HG03280 (cell line): ENCODE measurements around the gene LRP1B.
"Not testable (repeated sequence)": the region's sequence is repeated elsewhere in the genome, so short reads cannot be mapped to it uniquely, and the experiment has no call there.

Source experiments
- ATAC-seq: cut with Tn5 transposase; IDR thresholded peaks from one replicate; pipeline ENCODE4 v1.9.1; 2021; ENCODE audit warnings: mild to moderate bottlenecking, moderate library complexity; ENCODE audit not compliant: unreplicated experiment

LRP1B gene

DNA sequence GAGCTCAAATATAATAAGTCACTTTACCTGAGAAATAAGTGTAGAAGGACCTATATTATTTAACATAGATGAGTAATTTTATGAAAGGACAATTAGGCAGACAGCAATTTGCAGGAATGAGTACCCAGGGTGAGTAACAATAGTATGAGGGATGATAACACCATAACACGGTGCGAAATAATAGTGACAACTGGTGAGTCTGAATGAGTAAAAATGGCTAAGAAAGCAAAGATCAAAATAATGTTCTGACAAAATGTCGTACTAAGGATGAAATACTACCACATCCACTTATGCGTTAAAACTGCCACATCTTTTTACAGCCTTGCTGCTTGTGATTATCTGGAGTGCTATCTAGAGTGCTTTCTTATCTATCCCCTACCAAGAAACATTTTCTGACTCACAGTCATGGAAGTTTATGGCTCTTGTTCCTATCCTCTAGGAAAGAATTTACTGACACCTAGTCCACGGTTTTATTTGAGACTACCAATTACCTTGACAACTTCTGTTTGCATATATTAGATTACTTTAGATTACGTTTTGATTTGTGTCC is 929.7 kb downstream of the LRP1B start:
- ATAC-seq = no peak

DNA sequence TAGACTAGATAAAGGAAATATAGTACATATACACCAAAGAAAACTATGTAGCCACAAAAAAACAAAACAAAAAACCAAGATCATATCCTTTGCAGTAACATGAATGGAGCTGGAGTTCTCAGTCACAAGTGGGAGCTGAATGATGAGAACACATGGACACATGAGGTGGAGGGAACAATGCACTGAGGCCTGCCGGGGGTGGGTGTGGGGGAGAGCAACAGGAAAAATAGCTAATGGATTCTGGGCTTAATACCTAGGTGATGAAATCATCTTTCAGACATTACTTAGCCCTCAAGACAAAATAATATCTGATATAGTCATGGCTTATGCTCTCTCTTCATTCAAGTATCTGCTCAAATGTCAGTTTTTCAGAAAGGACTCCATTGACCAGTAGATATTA is 930.6 kb downstream of the LRP1B start:
- no peak for ATAC-seq

DNA sequence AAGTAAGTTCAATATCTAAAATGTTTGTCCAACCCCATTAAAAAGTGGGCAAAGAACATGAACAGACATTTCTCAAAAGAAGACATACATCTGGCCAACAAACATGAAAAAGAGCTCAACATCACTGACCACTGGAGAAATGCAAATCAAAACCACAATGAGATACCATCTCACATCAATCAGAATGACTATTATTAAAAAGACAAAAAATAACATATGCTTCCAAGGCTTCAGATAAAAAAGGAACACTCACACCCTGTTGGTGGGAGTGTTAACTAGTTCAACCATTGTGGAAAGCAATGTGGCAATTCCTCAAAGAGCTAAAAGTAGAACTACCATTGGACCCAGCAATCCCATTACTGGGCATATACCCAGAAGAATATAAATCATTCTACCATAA is 931.1 kb downstream of the LRP1B start:
- no peak for ATAC-seq

DNA sequence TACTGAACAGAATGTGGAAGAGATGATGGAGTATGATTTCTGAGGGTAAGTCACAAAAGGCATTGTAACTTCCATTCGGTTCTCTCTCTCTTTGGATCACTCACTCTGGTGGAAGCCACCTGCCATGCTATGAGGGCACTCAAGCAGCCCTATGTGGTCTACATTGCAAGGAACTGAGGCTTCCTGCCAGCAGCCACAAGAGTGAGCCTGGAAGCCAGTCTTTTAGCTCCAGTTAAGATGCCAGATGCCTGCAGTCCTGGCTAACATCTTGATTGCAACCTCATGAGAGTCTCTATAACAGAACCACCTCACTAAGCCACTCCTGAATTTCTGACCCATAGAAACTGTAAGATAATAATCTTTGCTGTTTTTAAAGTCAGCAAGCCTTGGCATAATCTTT is 935.7 kb downstream of the LRP1B start:
- ATAC-seq = no peak

DNA sequence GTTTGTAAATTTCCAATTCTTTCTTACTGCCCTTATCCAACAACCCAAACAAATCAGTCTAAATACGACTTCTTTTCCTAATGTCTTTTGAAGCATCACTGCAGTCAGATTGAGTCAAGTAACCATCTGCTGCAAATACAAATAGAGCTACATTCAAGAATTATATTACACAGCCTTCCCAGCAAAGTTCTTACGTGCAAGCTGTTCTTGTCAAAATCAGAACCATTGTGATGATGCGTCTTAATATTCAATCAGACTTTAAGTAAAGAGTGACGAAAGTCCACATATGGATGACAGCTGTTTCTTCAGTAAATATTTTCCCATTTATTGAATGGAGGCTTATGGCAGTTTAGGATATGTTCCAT is 943.8 kb downstream of the LRP1B start:
- no peak for ATAC-seq

DNA sequence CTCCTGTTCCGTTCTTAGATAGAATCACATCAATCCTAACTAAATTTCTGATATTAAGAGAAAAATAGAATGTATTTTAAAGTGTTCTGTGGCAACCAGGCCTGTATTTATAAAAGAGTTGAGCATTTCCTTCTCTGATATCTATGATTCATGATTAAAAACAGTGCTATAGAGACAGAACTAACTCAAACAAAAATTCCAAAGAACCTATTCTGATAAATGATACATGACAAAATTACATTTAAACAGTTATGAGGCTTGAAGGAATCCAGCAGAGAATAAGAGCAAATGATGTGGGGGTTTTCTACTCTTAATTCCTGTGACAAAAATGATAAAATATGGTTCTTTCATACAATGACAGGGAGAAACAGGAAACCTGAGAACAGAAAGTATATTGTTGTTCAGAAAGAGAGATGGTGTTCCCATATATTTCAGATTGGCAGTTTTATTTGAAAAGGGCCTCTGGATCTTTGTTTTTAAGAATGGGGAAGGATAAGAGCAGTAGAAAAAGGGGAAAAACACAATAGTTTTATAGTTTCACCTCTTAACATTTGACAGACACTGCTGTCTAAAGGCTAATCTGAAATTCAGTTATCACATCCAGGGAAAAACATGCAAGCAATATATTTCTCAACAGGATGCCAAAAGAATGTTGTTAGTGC is 944.3 kb downstream of the LRP1B start:
- ATAC-seq = no peak

DNA sequence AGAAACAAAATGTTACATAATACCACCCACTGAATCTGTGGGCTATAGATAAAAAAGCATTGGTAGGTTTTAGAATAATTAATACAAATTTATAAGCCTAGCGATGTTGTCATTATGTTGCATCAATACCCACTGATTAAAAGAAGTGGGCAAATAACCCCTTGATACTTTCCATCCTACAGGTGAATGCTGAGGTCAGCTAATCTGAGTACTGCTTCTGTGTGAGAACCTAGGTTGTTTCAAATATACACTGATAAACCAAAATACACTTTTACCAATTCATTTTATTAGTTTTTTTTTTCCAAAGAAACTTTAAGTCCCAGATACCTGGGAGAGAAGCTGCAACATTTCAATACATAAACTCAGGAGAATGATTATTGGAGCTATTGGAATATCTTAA is 948.6 kb downstream of the LRP1B start:
- no peak for ATAC-seq

DNA sequence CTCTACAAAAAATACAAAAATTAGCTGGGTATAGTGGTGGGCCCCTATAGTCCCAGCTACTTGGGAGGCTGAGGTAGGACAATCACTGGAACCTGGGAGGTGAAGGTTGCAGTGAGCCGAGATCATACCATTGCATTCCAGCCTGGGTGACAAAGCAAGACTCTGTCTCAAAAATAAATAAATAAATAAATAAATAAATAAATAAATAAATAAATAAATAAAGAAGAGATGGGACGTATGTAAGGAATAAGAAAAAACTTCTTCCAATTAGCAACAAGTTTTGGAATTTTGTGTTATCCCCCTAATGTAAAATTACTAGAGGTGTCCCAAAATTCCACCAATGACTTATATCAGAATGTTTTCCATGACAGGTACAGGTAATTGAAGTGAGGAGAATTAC is 961.7 kb downstream of the LRP1B start:
- ATAC-seq = not testable (repeated sequence)

DNA sequence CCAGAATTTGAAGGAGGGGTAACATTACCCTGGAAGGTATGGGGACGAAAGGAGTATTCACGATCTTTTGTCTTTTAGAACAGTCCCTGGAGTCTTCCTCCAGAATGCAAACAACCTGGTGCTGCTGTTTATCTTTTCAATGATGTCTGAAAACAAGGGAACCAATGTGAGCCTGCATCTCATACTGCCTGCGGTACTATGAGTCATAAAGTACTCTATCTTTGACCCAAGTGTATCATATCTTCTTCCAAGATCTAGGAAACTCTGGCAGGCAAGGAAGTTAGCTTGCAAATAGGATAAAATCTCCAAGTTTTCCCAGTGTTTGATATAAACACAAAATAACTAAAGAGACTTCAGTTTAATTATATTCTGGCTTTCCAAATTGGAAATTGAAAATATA is 968.5 kb downstream of the LRP1B start:
- no peak for ATAC-seq

DNA sequence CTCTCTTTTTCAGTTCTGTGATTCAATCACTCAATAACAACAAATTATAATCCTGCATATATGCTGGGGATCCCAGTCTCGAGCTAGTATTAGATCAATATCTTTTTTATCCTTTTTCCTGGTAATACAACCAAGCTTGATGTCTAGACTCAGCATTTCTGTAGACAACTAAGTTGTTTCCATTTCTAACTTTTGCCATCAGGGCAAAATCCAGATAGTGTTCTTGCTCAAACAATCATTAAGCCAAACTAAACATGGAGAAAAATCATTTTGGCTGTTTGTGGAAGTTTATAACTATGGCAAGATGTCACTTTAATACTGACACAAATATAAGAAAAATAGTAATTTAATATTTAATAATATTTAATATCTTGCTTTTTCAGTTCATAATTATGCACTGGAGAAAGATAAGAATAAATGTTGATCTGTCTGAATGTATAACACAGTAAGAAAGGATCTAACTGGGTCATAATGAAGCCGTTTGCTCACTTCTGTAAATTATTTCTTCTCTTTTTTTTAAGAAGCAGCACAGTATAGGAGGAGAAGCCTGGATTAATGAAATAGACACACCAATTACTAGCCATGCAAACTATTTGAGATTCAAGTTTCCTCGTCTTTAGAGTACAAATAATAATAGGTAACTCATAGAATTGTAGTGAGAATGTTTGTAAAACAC is 979.1 kb downstream of the LRP1B start:
- ATAC-seq = no peak

DNA sequence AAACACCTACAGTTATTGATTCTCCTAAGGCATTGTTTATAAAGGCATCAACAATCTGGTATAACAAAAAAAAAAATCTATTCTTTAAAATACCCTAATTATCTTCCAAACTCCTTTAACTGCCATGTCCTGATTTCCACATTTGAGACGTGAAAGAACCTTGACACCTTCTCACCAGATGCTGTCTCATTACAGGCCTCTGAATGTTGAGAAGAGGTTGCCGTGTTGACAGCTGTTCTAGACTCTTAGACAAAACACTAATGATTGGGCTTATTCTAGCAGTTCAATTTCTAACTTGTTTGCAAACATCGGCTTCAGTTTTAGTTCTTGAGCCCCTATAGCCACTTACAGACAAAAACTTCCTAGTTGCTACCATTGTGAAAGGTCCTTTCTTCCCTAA is 988.8 kb downstream of the LRP1B start:
- no peak for ATAC-seq

DNA sequence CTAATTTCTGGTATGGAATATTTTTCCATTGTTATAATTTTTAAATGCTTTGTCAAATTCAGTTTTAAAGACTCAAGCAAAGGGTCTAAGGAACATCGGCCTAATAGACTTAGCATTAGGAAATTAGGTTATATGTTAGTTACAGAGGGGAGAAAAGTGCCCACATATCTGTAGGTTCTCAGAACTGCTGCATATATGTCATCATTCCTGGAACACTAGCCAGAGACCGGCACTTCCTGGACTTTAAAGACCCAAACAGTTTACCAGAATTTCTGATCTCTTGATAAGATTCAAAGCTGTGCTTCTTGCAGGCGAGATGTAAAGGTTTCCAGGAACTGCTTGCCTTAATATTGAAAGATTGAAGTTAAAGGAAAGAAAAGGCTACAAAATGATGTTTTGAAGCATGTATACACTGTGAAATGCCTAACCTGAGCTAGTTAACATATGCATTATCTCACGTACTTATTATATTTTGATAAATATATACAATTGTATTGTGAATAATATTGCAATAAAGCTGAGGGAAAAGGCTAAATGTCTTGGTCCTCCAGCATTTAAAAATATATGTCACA is 993.6 kb downstream of the LRP1B start:
- no peak for ATAC-seq

DNA sequence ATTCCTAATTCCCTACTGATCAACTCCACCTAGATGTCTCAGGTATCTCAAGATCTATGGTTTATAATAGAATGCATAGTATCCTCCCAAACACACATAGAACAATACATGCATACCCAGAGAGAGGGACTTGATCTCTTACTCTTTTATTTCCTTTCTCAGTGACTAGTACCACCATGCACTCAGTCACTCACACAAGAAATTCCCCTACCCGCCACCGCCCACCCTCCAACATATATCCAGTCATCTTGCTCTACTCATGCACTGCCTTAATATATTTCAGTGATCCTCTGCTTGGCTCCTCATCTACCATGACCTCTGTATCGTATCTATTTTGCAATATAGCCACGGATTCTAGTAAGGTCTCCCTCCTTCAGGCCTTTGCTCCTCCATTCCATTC is 996.9 kb downstream of the LRP1B start:
- no peak for ATAC-seq

DNA sequence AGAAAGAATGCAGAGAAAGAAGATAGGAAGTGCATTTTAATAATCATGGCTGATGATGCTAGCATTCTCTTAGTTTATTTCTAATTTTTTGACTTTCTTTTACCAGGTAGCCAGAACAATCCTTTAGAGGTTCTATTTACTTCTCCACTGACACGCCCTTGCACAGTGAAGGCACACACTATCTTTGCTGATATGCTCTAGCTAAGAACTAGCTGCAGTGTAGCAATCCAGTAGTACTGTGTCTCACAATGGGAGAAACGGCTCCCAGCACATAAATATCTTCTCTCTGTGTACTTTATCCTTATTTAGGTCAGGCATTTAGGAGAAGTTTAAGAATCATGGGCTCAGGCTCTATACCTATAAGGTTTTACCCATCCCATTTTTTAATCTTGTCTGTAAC is 1005.4 kb downstream of the LRP1B start:
- ATAC-seq = no peak

DNA sequence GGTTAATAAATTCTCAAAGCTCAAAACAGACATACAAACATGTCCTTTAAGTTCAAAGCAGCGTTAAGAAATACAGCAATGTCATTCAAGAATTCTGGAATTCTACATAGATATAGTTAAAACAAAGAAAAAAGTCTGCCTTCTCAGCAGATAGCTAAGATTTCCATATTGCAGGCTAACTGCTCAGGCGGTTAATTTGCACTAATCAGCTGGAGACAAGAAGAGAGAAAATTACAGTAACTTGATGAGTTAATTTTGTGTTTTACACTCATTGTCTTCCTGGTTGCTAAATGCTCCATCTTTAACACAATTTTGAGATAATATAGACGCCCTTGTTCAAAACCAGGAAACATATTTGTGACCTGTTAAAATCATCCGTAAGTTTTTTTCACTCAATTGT is 1012.0 kb downstream of the LRP1B start:
- ATAC-seq = no peak

DNA sequence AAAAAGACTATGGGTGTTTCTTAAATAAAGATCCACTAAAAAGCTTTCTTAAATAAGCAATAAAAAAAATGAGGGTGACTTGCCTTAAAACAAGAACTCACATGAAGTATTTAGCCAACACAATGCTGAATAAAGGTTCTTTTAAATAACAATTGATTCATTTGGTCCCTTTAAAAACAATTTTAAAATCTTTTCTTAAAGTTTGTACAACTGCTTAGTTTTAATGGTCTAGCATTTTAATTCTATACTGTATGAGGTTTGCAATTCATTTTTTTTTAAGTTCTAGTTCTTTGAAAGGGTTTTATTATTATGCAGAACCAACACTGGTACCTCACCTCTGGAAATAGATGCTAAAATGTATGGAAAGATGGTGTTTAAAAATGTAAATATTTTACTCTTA is 1017.5 kb downstream of the LRP1B start:
- no peak for ATAC-seq

DNA sequence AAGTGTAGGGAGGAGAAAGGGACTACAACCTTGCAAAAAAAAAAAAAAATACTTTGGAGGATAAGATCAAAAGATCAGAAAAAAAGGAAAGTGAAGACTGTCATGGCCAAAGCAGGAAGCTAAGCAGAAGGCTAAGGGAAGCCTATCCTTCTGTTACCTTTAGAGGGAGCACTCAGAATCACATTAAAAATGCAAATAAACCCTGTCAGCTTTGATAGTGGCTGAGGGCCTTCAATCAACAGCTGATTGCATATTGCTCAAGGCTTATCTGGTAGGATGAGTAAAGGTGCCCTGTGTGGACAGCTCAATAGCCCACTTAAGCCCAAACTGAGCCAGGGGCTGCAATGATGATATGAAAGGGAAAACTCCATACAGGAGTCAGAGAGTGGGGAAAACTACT is 1021.2 kb downstream of the LRP1B start:
- ATAC-seq = no peak

DNA sequence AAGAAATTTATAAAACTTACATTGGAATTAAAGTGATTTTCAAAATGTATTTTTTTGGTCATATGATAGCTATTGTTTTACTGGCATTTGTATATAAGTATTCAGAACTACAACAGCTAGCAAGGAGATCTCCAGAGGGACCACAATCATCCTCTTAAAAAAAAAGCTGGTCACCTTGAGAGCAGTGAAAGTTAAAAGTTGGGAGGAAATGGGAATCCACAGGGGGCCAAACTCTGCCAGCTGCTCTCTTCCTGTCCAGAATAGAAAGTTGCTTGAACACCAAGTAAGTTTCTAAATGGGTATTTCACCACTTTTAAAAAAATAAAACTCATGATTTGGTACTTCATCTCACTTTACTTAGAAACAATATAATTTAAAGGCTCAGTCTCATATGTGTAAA is 1025.1 kb downstream of the LRP1B start:
- no peak for ATAC-seq

DNA sequence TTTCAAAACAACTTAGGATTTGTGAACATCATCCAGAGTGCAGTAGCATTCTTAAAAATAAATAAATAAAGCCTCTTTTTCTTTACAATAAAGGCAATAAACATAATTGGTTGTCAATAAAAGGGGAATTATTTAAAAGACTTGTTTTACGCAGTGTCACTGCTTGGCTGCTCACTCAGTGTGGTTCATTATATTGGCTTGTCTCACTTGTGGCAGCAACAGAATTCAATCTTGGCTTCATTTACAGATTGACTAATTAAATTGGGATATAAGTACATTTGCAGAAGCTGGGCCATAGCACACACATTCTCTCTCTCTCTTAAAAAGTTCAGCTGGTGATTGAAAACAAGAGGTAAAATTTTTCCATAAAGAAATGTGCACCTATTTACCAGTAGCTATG is 1027.6 kb downstream of the LRP1B start:
- ATAC-seq = no peak

DNA sequence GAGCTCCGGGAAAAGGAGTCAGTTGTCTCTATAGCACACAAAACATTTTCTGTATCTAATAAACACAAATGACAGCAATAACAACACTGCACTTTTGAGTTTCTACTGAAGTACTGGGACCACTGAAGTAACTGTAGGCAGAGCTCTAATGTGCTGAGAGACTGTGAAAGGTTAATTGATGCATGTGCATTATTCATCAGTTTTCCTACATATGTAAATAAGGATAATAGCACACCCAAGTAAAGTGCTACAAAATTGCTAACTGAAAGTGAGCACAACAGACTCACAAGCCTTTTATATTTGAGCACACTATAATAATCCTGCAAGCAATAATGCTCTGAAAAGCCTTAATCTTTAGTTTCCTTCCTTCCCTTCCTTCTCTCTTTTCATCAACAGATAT is 1051.6 kb downstream of the LRP1B start:
- ATAC-seq = no peak

DNA sequence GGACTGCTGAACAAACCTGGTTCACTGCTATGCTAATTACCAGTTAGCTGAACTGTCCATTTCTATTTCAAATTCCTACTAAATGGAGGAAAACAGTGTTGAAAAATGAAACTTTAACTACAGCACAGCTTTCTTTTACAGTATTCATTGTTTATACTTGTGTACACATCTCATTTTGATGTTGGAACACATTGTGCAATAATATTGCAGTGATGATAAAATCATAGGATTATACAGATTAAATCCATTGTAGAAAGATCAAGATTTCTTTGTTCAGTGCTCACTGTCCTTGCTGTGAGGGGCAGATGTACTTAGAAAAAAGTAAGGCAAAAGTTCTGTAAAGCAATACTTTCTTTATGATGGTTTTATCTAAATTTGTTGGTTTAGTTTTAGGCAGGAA is 1055.1 kb downstream of the LRP1B start:
- no peak for ATAC-seq

DNA sequence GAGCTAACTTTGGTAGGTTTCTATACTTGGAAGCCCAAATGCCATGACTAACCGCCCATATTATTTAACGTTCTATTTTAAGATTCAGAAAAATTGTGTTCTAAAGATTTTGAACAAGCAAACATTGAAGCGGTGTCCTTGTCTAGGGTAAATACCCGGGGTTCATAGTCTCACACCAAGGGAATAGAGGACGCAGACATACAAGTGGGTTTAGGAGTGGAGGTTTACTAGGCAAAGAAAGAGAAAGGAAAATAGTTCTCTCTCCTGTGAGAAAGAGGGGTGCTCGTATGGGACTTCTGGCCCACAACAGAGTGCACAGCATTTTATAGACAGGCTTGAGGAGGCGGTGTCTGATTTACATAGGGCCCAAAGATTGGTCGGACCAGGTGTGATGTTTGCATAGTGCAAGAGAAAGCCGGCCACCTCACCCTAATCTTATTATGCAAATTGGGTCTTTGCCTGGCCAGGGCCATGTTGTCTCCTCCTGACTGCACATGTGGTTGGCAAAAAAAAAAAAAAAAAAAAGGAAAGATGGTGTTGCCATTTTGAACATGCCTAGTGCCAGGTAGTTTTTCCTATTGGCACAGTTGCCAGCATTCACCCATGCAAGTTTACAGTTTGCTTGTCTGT is 1062.6 kb downstream of the LRP1B start:
- no peak for ATAC-seq
